Trophoblast cell (in vitro differentiated cells and primary cell): ENCODE data around the gene FAM222B.

Source experiments
- DNase-seq, 2 donors: peaks; one replicate each; pipeline ENCODE4 v3.0.0-alpha.2; 2016
- H2AFZ ChIP-seq: 2 replicates; pipeline ENCODE4 v1.6.1; 2013; ENCODE audit warnings: low read length, moderate library complexity, mild to moderate bottlenecking; ENCODE audit not compliant: insufficient read depth, poor library complexity
- H2AK5ac ChIP-seq: 2 replicates; pipeline ENCODE4 v1.6.1; 2013; ENCODE audit warnings: mild to moderate bottlenecking, low read length
- H2BK120ac ChIP-seq: 2 replicates; pipeline ENCODE4 v1.6.1; 2013; ENCODE audit warnings: low read length, mild to moderate bottlenecking, moderate library complexity; ENCODE audit not compliant: insufficient read depth, poor library complexity
- H2BK12ac ChIP-seq: 2 replicates; pipeline ENCODE4 v1.6.1; 2013; ENCODE audit warnings: mild to moderate bottlenecking, low read length, moderate library complexity
- H2BK5ac ChIP-seq: 2 replicates; pipeline ENCODE4 v1.6.1; 2013; ENCODE audit warnings: low read length, low read depth, moderate library complexity, mild to moderate bottlenecking; ENCODE audit not compliant: poor library complexity
- H3K14ac ChIP-seq: 2 replicates; pipeline ENCODE4 v1.6.1; 2013; ENCODE audit warnings: mild to moderate bottlenecking, low read length
- H3K18ac ChIP-seq: 2 replicates; pipeline ENCODE4 v1.6.1; 2013; ENCODE audit warnings: mild to moderate bottlenecking, low read length
- H3K23ac ChIP-seq: 2 replicates; pipeline ENCODE4 v1.6.1; 2013; ENCODE audit warnings: low read length
- H3K27ac ChIP-seq: 2 replicates; pipeline ENCODE4 v1.5.1; 2013; ENCODE audit warnings: low read depth, mild to moderate bottlenecking, inconsistent platforms, low read length, moderate library complexity
- H3K27me3 ChIP-seq: 2 replicates; pipeline ENCODE4 v1.6.1; 2013; ENCODE audit warnings: inconsistent platforms, mild to moderate bottlenecking, low read length, moderate library complexity; ENCODE audit not compliant: insufficient read depth
- H3K36me3 ChIP-seq, 2 experiments: 1 replicate in 1 of 2; 2 replicates in 1 of 2; pipeline ENCODE4 v1.6.1; 2013; ENCODE audit warnings: low read length in 2 of 2, mild to moderate bottlenecking in 2 of 2, moderate library complexity in 1 of 2; ENCODE audit not compliant: insufficient read depth in 2 of 2, control insufficient read depth in 1 of 2
- H3K4ac ChIP-seq: 2 replicates; pipeline ENCODE4 v1.6.1; 2013; ENCODE audit warnings: low read depth, mild to moderate bottlenecking, low read length, moderate library complexity
- H3K4me1 ChIP-seq, 2 experiments: 1 replicate in 1 of 2; 2 replicates in 1 of 2; pipeline ENCODE4 v1.6.1; 2013; ENCODE audit warnings: low read length in 2 of 2, mild to moderate bottlenecking in 2 of 2, moderate library complexity in 1 of 2; ENCODE audit not compliant: insufficient read depth in 2 of 2, control insufficient read depth in 1 of 2
- H3K4me2 ChIP-seq: 2 replicates; pipeline ENCODE4 v1.6.1; 2013; ENCODE audit warnings: inconsistent platforms, mild to moderate bottlenecking, low read length, moderate library complexity
- H3K4me3 ChIP-seq: 2 replicates; pipeline ENCODE4 v1.5.1; 2013; ENCODE audit warnings: mild to moderate bottlenecking, low read depth, low read length, inconsistent platforms
- H3K79me1 ChIP-seq: one replicate; pipeline ENCODE4 v1.6.1; 2013; ENCODE audit warnings: low read length
- H3K79me2 ChIP-seq: 2 replicates; pipeline ENCODE4 v1.6.1; 2013; ENCODE audit warnings: low read length, mild to moderate bottlenecking; ENCODE audit not compliant: control insufficient read depth, insufficient read depth, poor library complexity
- H3K9ac ChIP-seq: 2 replicates; pipeline ENCODE4 v1.6.1; 2013; ENCODE audit warnings: mild to moderate bottlenecking, low read length
- H3K9me3 ChIP-seq: 2 replicates; pipeline ENCODE4 v1.6.1; 2013; ENCODE audit warnings: low read depth, mild to moderate bottlenecking, control low read depth, inconsistent platforms, low read length; ENCODE audit not compliant: insufficient read depth
- H4K12ac ChIP-seq: 2 replicates; pipeline ENCODE4 v1.6.1; 2013; ENCODE audit warnings: low read depth, mild to moderate bottlenecking, low read length, moderate library complexity
- H4K8ac ChIP-seq: 2 replicates; pipeline ENCODE4 v1.6.1; 2013; ENCODE audit warnings: low read depth, mild to moderate bottlenecking, low read length, moderate library complexity
- H4K91ac ChIP-seq: one replicate; pipeline ENCODE4 v1.6.1; 2013; ENCODE audit warnings: low read depth, mild to moderate bottlenecking, low read length, moderate library complexity
- WGBS: extraction: QIAGEN DNeasy Blood & Tissue Kit; methylation state at CpG from one replicate; pipeline ENCODE4 v1.1.7; 2013; ENCODE audit warnings: missing lambda C conversion rate; ENCODE audit not compliant: insufficient read length, insufficient coverage; ENCODE audit errors: extremely low coverage; 5-methylcytosine and 5-hydroxymethylcytosine counted together

FAM222B gene

DNA sequence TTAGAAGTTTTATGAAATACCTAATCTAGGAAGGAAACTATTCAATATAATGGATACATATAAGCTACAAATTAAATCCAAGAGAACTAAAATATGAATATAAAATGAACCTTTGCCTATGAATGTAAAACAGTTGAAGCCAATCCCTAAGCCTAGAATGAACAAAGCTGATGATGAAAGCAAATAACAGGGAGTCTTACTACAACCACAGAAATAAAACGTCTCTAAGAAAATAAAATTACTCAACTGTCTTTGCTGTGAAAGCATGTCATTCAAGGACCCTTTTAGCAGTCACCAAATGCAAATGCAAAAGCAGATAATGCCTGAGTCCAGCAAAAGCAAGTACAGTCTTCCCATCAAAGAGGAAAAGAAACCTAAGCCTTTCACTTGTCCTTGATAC, 23.0 kb downstream of the FAM222B start:
- Histone ChIP-seq H2BK120ac (no peak overlapping the region), H2BK5ac (no peak overlapping the region), H3K4me1 (peaks cover 0 to 2% of the 10 kb centered on the region in 2 experiments), H3K4me2 (no peak overlapping the region), H4K12ac (no peak overlapping the region), H3K4me3 (no peak overlapping the region), H2AFZ (no peak overlapping the region), H2BK12ac (no peak overlapping the region), H3K14ac (no peak overlapping the region), H3K23ac (no peak overlapping the region), H3K18ac (no peak overlapping the region), H3K79me2 (no peaks in the 10 kb centered on the region), H2AK5ac (no peak overlapping the region), H4K8ac (no peak overlapping the region), H3K36me3 (peaks cover 0 to 1% of the 10 kb centered on the region in 2 experiments), H4K91ac (no peak overlapping the region), H3K9ac (no peak overlapping the region), H3K9me3 (no peaks in the 10 kb centered on the region), H3K79me1 (no peaks in the 10 kb centered on the region), H3K4ac (no peak overlapping the region), H3K27me3 (no peaks in the 10 kb centered on the region), H3K27ac (no peak overlapping the region)
- no peak for DNase-seq
- WGBS: no CpG with 5 or more reads among the region's 1 CpG

DNA sequence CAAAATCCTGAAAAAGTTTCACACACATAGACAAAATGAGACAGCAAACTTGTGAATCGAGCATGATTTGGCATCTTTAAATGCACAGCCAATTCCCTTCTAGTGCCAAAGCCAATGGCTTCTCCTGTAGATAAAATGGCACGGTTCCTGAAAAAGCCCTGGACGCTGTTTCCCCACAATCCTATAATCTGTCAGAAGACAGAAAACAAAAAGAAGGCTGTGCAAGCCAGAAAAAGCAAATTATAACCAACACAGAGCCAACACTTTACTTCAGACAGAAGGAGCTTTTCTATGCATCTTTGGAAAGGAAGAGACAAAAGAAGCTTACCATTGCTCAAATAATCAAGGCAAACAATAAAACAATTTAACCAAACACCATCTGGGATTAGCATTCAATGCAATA, 23.8 kb downstream of the FAM222B start:
- no peak overlapping the region for H3K9ac ChIP-seq
- H3K4ac ChIP-seq: no peak overlapping the region
- no peak overlapping the region for H4K91ac ChIP-seq

DNA sequence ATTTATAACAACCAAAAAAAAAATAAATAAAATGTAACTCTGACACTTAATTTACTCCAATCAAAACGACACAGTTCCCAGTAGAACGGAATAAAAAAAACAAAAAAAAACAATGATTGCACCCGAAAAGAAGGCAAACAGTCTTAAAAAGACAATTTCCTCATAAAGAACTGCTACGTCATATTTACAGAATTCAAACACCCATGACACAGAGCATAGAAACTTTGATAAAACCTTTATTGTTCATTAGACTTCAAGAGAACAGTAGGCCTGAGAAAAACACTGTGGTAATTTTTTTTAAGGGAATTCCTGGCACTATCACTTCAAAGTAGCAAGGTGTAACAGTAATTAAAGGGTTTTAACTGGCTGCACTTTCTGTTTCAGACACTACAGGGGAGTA, 26.1 kb downstream of the FAM222B start:
- Histone ChIP-seq H3K4me2 (no peak overlapping the region), H3K4me1 (no peaks in the 10 kb centered on the region), H3K14ac (no peak overlapping the region), H3K36me3 (no peaks in the 10 kb centered on the region), H2BK12ac (no peak overlapping the region), H2BK5ac (no peak overlapping the region), H3K27me3 (no peaks in the 10 kb centered on the region), H2AFZ (no peak overlapping the region), H2AK5ac (no peak overlapping the region), H2BK120ac (no peak overlapping the region), H3K9me3 (no peaks in the 10 kb centered on the region), H4K8ac (no peak overlapping the region), H4K91ac (no peak overlapping the region), H3K9ac (no peak overlapping the region), H3K18ac (no peak overlapping the region), H4K12ac (no peak overlapping the region), H3K4ac (no peak overlapping the region), H3K27ac (no peak overlapping the region), H3K79me2 (peaks cover 6% of the 10 kb centered on the region), H3K4me3 (no peak overlapping the region), H3K79me1 (peaks cover 8% of the 10 kb centered on the region), H3K23ac (no peak overlapping the region)
- WGBS: no CpG with 5 or more reads among the region's 4 CpGs
- no peak for DNase-seq

More for the DNA sequence above, 23.8 kb downstream of the FAM222B start:
- H3K27me3 ChIP-seq: no peaks in the 10 kb centered on the region
- H3K23ac ChIP-seq: no peak overlapping the region
- no peak overlapping the region for H3K4me2 ChIP-seq
- no peak overlapping the region for H2AK5ac ChIP-seq
- H3K79me1 ChIP-seq: no peaks in the 10 kb centered on the region
- H2BK5ac ChIP-seq: no peak overlapping the region
- no peaks in the 10 kb centered on the region for H3K9me3 ChIP-seq
- no peak for DNase-seq
- H3K4me3 ChIP-seq: no peak overlapping the region
- no peaks in the 10 kb centered on the region for H3K79me2 ChIP-seq
- peaks cover 0 to 2% of the 10 kb centered on the region in 2 experiments for H3K4me1 ChIP-seq
- H3K27ac ChIP-seq: no peak overlapping the region
- no peak overlapping the region for H2BK120ac ChIP-seq
- H2AFZ ChIP-seq: no peak overlapping the region
- no peak overlapping the region for H4K12ac ChIP-seq
- no peak overlapping the region for H3K18ac ChIP-seq
- no CpG with 5 or more reads among the region's 3 CpGs for WGBS
- H3K14ac ChIP-seq: no peak overlapping the region
- H4K8ac ChIP-seq: no peak overlapping the region
- no peak overlapping the region for H2BK12ac ChIP-seq
- H3K36me3 ChIP-seq: peaks cover 0 to 1% of the 10 kb centered on the region in 2 experiments

DNA sequence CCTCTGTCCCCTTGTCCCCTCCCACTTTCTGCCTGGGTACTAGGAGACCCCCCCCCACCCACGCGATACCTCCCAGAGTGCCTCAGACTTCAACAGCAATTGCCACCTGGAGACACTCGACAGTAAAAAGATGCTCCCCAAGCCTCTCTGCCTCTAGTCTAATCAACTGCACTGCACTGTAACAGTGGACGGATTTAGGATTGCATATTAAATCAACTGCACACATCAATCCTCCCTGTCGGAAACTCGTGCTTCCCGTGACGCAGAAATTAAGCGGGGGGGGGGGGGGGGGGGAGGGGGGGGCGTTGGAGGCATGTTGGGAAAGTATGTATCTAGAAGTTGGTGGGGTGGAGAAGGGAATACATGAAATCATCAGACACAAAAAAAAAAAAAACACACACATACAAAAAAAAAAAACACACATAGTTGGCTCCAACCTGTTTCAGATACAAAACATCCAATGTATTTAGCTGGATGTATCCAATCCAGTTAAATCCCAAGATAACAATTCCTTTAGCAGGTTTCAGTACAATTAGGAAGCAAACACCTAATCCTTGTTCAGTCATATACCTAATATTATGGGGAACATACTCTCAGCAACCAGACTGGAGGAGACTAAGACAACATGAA, 29.7 kb downstream of the FAM222B start:
- peak overlapping the region; percentile 88 for H3K4me3 ChIP-seq
- H3K27ac ChIP-seq: peak overlapping the region; percentile 66
- no peaks in the 10 kb centered on the region for H3K27me3 ChIP-seq
- H3K79me1 ChIP-seq: peaks cover 8% of the 10 kb centered on the region
- peaks cover 0 to 2% of the 10 kb centered on the region in 2 experiments for H3K4me1 ChIP-seq
- peak overlapping the region; percentile 75 for H3K18ac ChIP-seq
- peak overlapping the region; percentile 91 for H2AFZ ChIP-seq
- no peak overlapping the region for H3K23ac ChIP-seq
- no CpG with 5 or more reads among the region's 10 CpGs for WGBS
- peak overlapping the region; percentile 27 for H2BK12ac ChIP-seq
- peak overlapping the region; percentile 94 for H3K4ac ChIP-seq
- H3K79me2 ChIP-seq: peaks cover 6% of the 10 kb centered on the region
- H3K14ac ChIP-seq: peak overlapping the region; percentile 84
- no peaks in the 10 kb centered on the region for H3K9me3 ChIP-seq
- peak in 1 of 2 donors; percentile 53 for DNase-seq
- H2BK5ac ChIP-seq: no peak overlapping the region
- peak overlapping the region; percentile 99 for H4K12ac ChIP-seq
- H4K91ac ChIP-seq: peak overlapping the region; percentile 97
- H4K8ac ChIP-seq: peak overlapping the region; percentile 96
- no peaks in the 10 kb centered on the region for H3K36me3 ChIP-seq
- peak overlapping the region; percentile 74 for H3K9ac ChIP-seq
- peak overlapping the region; percentile 35 for H2AK5ac ChIP-seq
- H3K4me2 ChIP-seq: peak overlapping the region; percentile 53
- peak overlapping the region; percentile 85 for H2BK120ac ChIP-seq
